Lower lobe of right lung (tissue), 2 donors: ENCODE measurements around the gene MAT2A. TPM values are rescaled to one million over a fixed set of nuclear protein-coding genes. Genes with fewer than 3 reads are reported as not detected.

ENCODE experiments used
- ATAC-seq, 2 donors: fragments of 200-7000 bp; cut with Tn5 transposase; one replicate each; pipeline ENCODE4 v1.9.1; 2020 to 2022; ENCODE audit warnings: mild to moderate bottlenecking in 2 of 2, moderate library complexity in 2 of 2
- DNase-seq: peaks from one replicate; pipeline ENCODE4 v3.0.0-alpha.2; 2020
- H3K27ac ChIP-seq: fragments of 200-600 bp; one replicate; pipeline ENCODE4 v1.8.0; 2022
- H3K27me3 ChIP-seq: fragments of 200-600 bp; one replicate; pipeline ENCODE4 v1.8.0; 2022; ENCODE audit warnings: low read depth
- H3K36me3 ChIP-seq: fragments of 200-600 bp; one replicate; pipeline ENCODE4 v1.8.0; 2022; ENCODE audit warnings: mild to moderate bottlenecking
- H3K4me1 ChIP-seq: fragments of 200-600 bp; one replicate; pipeline ENCODE4 v1.8.0; 2022
- H3K4me3 ChIP-seq: fragments of 200-600 bp; one replicate; pipeline ENCODE4 v1.8.0; 2022; ENCODE audit warnings: mild to moderate bottlenecking
- H3K9me3 ChIP-seq: fragments of 200-600 bp; one replicate; pipeline ENCODE4 v1.8.0; 2022
- CTCF ChIP-seq: fragments of 200-600 bp; IDR thresholded peaks from one replicate; pipeline ENCODE4 v1.8.0; 2022; ENCODE audit warnings: antibody characterized with exemption, mild to moderate bottlenecking
- intact Hi-C: fragments of 100-400 bp; cut with DNase I; formaldehyde crosslinking; loops from one replicate; pipeline ENCODE4 v1.11.0; 2022
- total RNA-seq: library from RNA; stranded (reverse); fragmentation: NEBNext Ultra II Directional; extraction: Animal tissue kit (Norgen Biotek cat#: 25700); gene quantifications from one replicate; pipeline ENCODE4 v1.2.1, GENCODE V29; 2021
- donor health status: DM: no; HTN: yes; CAD: no; lungs with severe emphysema.

MAT2A gene
- total RNA-seq, 1 donor from 2014 or later, result 183 TPM

GRCh38 chr2:85575739-85576138 is 36.8 kb downstream of the MAT2A start:
- no peaks in the 10 kb centered on the region for H3K9me3 ChIP-seq
- TF ChIP-seq CTCF, result no peak
- H3K36me3 ChIP-seq, result no peaks in the 10 kb centered on the region
- H3K27ac ChIP-seq, result peak overlapping the region; percentile 28
- intact Hi-C loops, result no loop called here
- ATAC-seq (no peak), DNase-seq (no peak)
- H3K27me3 ChIP-seq, result no peaks in the 10 kb centered on the region
- no peak overlapping the region for H3K4me3 ChIP-seq
- H3K4me1 ChIP-seq, result peaks cover 44% of the 10 kb centered on the region

- ATAC-seq (no peak), DNase-seq (no peak)
- Histone ChIP-seq H3K27ac (peak overlapping the region; percentile 92), H3K4me1 (peaks cover 44% of the 10 kb centered on the region), H3K9me3 (no peaks in the 10 kb centered on the region), H3K4me3 (peak overlapping the region; percentile 64), H3K27me3 (no peaks in the 10 kb centered on the region), H3K36me3 (peaks cover 11% of the 10 kb centered on the region)
- intact Hi-C loops, result no loop called here
- no peak for TF ChIP-seq CTCF
Observed at GRCh38 chr2:85577063-85577385, 38.1 kb downstream of the MAT2A start.

GRCh38 chr2:85577386-85578242 is 38.6 kb downstream of the MAT2A start, which contains the start of gene VAMP8:
VAMP8 (plus strand) TSS chr2:85577586; CDS start chr2:85577647, 61 bp downstream.
- Histone ChIP-seq H3K4me1 (peaks cover 49% of the 10 kb centered on the region), H3K27me3 (no peaks in the 10 kb centered on the region), H3K36me3 (peaks cover 17% of the 10 kb centered on the region), H3K27ac (peak within 1 kb of the TSS; percentile 92), H3K4me3 (peak within 1 kb of the TSS; percentile 64), H3K9me3 (no peaks in the 10 kb centered on the region)
- intact Hi-C loops, result no loop called here
- ATAC-seq, result peak; percentile 86 to 94
- TF ChIP-seq CTCF, result no peak
- peak; percentile 90 for DNase-seq

- Histone ChIP-seq H3K9me3 (no peaks in the 10 kb centered on the region), H3K27ac (peak overlapping the region; percentile 92), H3K36me3 (peaks cover 24% of the 10 kb centered on the region), H3K4me1 (peaks cover 57% of the 10 kb centered on the region), H3K27me3 (no peaks in the 10 kb centered on the region), H3K4me3 (peak overlapping the region; percentile 64)
- DNase-seq, result peak; percentile 86
- TF ChIP-seq CTCF, result no peak
- ATAC-seq, result peak; percentile 82 to 85
- intact Hi-C loops, result no loop called here
Observed at GRCh38 chr2:85578243-85579180, 39.5 kb downstream of the MAT2A start.

GRCh38 chr2:85579266-85579935 is 40.4 kb downstream of the MAT2A start:
- Histone ChIP-seq H3K27me3 (no peaks in the 10 kb centered on the region), H3K4me1 (peaks cover 64% of the 10 kb centered on the region), H3K27ac (peak overlapping the region; percentile 92), H3K4me3 (peak overlapping the region; percentile 64), H3K9me3 (no peaks in the 10 kb centered on the region), H3K36me3 (peaks cover 24% of the 10 kb centered on the region)
- DNase-seq (peak; percentile 65), ATAC-seq (peak in 1 of 2 donors; percentile 20)
- intact Hi-C loops, result no loop called here
- no peak for TF ChIP-seq CTCF
